ENCODE results near the gene COBLL1.

COBLL1 gene

DNA sequence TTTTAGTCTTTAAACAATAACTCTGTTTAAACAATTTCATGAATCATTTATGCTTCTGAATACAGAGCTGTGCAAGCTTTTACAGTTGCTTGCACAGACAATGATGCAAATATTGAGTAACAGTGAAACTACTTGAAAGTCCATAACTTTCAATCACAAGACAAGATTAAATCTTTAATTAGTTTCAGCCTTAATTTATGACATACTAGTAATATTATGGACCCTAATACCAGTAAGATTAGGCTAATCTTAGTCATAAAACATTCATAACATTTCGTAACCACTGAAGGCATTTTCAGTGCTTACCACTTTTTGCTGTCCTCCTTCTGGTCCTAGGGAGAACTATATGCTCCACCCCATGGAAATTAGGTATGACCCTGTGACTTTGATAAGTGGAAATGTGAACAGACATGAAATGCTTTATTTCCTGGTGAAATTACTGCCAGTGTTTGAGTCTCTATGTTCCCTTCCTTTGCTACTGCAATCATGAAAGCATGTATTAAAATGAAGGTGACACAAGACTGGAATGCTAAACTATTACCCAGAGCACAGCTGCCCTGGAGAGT is 1.8 kb upstream of the COBLL1 start:
- H3K4me3 ChIP-seq (ENCODE audit: low read length) = no peak overlapping the region
- DNase-seq (ENCODE audit: low read depth) = peak; percentile 78

DNA sequence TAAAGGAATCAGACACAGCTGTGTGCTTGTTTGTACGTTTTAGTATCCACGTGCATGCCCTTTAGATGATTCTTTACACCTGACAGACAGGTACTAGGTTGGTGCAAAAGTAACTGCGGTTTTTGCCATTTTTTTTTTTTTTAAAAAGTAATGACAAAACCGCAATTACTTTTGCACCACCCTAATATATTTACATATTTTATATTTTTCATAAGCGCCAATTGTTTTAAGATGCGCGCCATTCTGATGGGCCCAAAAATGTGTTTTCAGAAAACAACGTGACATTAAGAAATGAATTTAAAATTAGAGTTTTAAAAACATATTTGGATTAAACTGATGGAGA is 972 bp upstream of the COBLL1 start:
- no peak for DNase-seq (ENCODE audit: low read depth)
- TF ChIP-seq, protein P1, sequence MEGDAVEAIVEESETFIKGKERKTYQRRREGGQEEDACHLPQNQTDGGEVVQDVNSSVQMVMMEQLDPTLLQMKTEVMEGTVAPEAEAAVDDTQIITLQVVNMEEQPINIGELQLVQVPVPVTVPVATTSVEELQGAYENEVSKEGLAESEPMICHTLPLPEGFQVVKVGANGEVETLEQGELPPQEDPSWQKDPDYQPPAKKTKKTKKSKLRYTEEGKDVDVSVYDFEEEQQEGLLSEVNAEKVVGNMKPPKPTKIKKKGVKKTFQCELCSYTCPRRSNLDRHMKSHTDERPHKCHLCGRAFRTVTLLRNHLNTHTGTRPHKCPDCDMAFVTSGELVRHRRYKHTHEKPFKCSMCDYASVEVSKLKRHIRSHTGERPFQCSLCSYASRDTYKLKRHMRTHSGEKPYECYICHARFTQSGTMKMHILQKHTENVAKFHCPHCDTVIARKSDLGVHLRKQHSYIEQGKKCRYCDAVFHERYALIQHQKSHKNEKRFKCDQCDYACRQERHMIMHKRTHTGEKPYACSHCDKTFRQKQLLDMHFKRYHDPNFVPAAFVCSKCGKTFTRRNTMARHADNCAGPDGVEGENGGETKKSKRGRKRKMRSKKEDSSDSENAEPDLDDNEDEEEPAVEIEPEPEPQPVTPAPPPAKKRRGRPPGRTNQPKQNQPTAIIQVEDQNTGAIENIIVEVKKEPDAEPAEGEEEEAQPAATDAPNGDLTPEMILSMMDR (IDR thresholded peaks at IDR 0.05; ENCODE audit: insufficient read depth, low read depth, low read length, missing control alignments) = no peak
- peak overlapping the region; percentile 86 for H3K4me3 ChIP-seq (ENCODE audit: low read length)

More for the DNA sequence above, 1.8 kb upstream of the COBLL1 start:
- TF ChIP-seq, protein P1 (IDR thresholded peaks at IDR 0.05; ENCODE audit: insufficient read depth, low read depth, low read length, missing control alignments) = no peak

DNA sequence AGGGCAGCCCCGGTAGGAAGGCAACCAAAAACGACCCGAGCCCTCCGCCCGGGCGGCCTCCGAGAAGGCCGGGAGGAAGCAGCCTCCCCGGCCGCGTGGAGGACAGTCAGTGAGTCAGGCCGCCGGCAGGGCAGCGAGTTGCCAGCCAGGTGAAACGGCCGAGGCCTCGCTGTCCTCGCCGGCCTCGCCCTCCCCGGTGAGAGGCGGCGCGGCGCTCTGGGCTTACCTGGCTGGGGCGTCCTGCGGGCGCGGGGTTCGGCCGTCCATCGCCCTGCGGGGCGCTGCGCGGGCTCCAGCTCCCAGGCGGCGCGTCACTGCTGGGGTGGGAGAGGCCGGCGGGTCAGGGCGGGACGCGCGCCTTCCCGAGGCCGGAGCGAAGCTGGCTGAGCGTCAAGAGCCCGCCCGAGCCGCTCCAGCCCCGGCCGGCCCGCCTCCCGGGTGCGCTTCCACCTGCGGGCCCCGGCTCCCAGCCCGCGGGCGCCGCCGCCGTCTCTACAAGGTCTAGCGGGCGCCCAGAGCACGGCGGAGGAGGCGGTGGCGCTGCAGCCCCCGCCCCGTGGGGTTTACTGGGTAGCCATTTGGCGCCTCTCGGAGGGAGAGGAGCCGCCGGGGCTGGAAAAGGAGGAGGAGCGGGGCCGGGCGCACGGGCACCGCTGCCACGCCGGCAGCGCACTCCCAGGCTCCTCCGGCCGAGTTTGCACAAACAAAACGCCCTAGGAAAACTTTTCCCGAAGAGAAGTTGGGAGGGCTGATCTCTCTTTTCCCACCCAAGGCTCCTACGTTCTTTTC is 499 bp downstream of the COBLL1 start:
- TF ChIP-seq, protein P1 (IDR thresholded peaks at IDR 0.05; ENCODE audit: insufficient read depth, low read depth, low read length, missing control alignments) = no peak
- peak overlapping the region; percentile 86 for H3K4me3 ChIP-seq (ENCODE audit: low read length)
- peak; percentile 78 for DNase-seq (ENCODE audit: low read depth)

DNA sequence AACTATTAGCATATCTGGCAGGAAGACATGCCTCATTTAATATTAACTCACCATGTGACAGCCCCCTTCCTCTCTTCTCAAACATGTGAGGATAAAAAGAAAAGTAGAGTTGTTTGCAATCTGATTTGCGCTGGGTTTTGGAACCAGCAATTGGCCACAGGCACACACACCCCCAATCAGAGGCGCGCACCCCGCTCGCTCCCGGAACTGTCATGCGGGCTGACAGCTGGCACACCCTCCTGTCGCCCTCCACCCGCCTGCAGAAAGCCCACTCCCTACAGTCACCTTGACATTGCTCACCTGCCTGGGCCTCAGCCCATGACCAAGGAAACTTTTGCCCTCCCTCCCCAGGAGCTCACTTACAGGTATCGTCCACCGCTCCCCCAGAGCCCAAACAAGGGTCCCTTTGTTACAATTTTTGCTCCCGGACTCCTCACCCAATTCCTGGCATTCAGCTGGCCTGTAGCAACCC is 1.1 kb downstream of the COBLL1 start:
- peak overlapping the region; percentile 86 for H3K4me3 ChIP-seq (ENCODE audit: low read length)
- DNase-seq (ENCODE audit: low read depth) = peak; percentile 63
- TF ChIP-seq, protein P1 (IDR thresholded peaks at IDR 0.05; ENCODE audit: insufficient read depth, low read depth, low read length, missing control alignments) = no peak

DNA sequence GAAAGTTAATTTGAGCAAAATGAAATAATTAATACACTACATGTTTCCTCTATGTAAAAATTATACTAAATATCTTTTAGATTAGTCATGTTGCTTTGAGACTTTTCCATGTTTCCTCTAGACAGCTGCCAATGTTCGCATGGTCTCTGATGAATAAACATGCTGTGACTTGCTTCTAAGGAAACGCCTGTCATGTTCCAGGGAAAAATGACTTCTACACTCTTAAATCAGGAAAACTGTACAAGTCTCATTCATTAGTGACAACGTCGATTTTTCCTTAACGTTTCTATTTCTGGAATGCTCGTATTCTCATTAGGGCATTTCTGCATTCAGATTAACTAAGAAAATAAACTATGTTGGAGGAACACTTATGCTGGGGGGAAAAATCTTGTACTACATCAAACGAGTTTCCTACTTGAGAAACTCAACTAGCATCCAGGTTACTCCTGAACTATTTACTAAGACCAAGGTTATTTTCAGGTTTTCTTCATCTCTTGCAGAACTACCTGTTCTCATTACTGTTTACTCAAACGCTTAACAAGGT is 1.6 kb downstream of the COBLL1 start:
- DNase-seq (ENCODE audit: low read depth) = peak; percentile 93
- TF ChIP-seq, protein P1 (IDR thresholded peaks at IDR 0.05; ENCODE audit: insufficient read depth, low read depth, low read length, missing control alignments) = no peak
- H3K4me3 ChIP-seq (ENCODE audit: low read length) = peak overlapping the region; percentile 86

DNA sequence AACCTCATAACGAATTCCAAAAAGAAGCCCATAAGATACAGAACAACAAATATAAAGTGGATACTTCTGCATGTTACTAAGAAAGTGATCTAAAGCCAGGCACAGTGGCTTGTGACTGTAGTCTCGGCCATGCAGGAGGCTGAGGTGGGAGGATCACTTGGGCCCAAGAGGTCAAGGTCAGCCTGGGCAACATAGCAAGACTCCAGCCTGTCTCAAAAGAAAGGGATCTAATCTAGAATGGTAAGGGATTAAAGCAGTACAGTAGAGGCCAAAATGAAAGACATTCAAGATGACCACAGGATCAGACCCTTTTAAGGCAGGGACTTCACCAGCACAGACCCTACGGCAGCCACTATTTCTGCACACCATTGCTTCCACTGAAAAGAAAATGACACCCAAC is 3.8 kb downstream of the COBLL1 start:
- no peak for DNase-seq (ENCODE audit: low read depth)
- H3K4me3 ChIP-seq (ENCODE audit: low read length) = no peak overlapping the region
- TF ChIP-seq, protein P1 (IDR thresholded peaks at IDR 0.05; ENCODE audit: insufficient read depth, low read depth, low read length, missing control alignments) = no peak

Measured in epithelial cell of esophagus (primary cell).